GM06990 (cell line): Measurements from ENCODE around the gene NCLN.

Experiments
- DNase-seq: peaks from one replicate; pipeline ENCODE4 v3.0.0-alpha.2; 2011; ENCODE audit not compliant: insufficient read length; ENCODE audit errors: extremely low read depth
- H3K27me3 ChIP-seq: replicated peaks from 2 replicates; pipeline ENCODE4 v1.6.0; 2011; ENCODE audit warnings: low read length; ENCODE audit not compliant: control insufficient read depth, insufficient read depth
- H3K36me3 ChIP-seq: 2 replicates; pipeline ENCODE4 v1.5.1; 2011; ENCODE audit warnings: low read length; ENCODE audit not compliant: control insufficient read depth, insufficient read depth
- H3K4me3 ChIP-seq: replicated peaks from 2 replicates; pipeline ENCODE4 v1.5.1; 2011; ENCODE audit warnings: low read depth, mild to moderate bottlenecking, control low read depth, low read length
- CTCF ChIP-seq: IDR thresholded peaks from 2 replicates; pipeline ENCODE4 v1.5.1; 2011; ENCODE audit warnings: low read length, control low read depth, mild to moderate bottlenecking, inconsistent platforms; ENCODE audit not compliant: insufficient read depth, poor library complexity, severe bottlenecking

The NCLN gene

GRCh38 chr19:3157096-3157845, 28.5 kb upstream of the NCLN start:
- DNase-seq, result no peak
- Histone ChIP-seq H3K27me3 (no peaks in the 10 kb centered on the region), H3K4me3 (no peak overlapping the region), H3K36me3 (peaks cover 3% of the 10 kb centered on the region)
- no peak for TF ChIP-seq CTCF

- no peak overlapping the region for H3K4me3 ChIP-seq
- no peak for DNase-seq
- TF ChIP-seq CTCF, result no peak
- H3K27me3 ChIP-seq, result no peaks in the 10 kb centered on the region
- H3K36me3 ChIP-seq, result peaks cover 5% of the 10 kb centered on the region
Observed at GRCh38 chr19:3159565-3159964, 26.2 kb upstream of the NCLN start.

GRCh38 chr19:3160219-3160618, 25.5 kb upstream of the NCLN start:
- Histone ChIP-seq H3K4me3 (no peak overlapping the region), H3K27me3 (no peaks in the 10 kb centered on the region), H3K36me3 (peaks cover 5% of the 10 kb centered on the region)
- TF ChIP-seq CTCF, result no peak
- no peak for DNase-seq

- H3K27me3 ChIP-seq, result no peaks in the 10 kb centered on the region
- H3K4me3 ChIP-seq, result no peak overlapping the region
- TF ChIP-seq CTCF, result no peak
- peaks cover 2% of the 10 kb centered on the region for H3K36me3 ChIP-seq
- no peak for DNase-seq
Observed at GRCh38 chr19:3161453-3161852, 24.3 kb upstream of the NCLN start.

- peaks cover 2% of the 10 kb centered on the region for H3K36me3 ChIP-seq
- no peak for DNase-seq
- no peaks in the 10 kb centered on the region for H3K27me3 ChIP-seq
- no peak for TF ChIP-seq CTCF
- H3K4me3 ChIP-seq, result no peak overlapping the region
Observed at GRCh38 chr19:3162418-3163229, 23.1 kb upstream of the NCLN start.
